ENCODE results near the gene PARD3B.

DNA sequence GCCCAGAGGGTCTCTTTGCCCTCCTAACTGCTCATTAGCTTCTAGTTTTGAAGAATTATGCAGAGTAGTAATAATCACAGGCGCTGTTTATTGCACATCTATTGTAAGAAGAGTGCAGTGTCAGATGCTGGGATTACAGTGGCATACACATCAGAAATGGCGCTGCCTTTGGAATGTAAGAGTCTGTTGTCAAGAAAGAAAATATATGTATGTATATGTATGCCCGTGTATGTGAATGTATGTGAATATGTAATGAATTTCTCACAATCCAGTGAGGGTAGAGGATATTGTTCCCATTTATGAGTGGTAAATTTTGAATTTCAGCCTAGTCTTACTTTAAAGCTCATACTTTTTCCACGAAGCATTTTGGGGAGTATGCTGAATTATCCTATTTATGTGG lies 127.5 kb downstream of the PARD3B start:
- TF ChIP-seq, protein P1, sequence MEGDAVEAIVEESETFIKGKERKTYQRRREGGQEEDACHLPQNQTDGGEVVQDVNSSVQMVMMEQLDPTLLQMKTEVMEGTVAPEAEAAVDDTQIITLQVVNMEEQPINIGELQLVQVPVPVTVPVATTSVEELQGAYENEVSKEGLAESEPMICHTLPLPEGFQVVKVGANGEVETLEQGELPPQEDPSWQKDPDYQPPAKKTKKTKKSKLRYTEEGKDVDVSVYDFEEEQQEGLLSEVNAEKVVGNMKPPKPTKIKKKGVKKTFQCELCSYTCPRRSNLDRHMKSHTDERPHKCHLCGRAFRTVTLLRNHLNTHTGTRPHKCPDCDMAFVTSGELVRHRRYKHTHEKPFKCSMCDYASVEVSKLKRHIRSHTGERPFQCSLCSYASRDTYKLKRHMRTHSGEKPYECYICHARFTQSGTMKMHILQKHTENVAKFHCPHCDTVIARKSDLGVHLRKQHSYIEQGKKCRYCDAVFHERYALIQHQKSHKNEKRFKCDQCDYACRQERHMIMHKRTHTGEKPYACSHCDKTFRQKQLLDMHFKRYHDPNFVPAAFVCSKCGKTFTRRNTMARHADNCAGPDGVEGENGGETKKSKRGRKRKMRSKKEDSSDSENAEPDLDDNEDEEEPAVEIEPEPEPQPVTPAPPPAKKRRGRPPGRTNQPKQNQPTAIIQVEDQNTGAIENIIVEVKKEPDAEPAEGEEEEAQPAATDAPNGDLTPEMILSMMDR (IDR thresholded peaks at IDR 0.05; ENCODE audit: borderline replicate concordance, extremely low read depth, low read length, poor library complexity, severe bottlenecking) = no peak
- TF ChIP-seq EZH2 (IDR thresholded peaks at IDR 0.05; ENCODE audit: borderline replicate concordance, low read depth, low read length, severe bottlenecking) = no peak

Data from DND-41 (cell line).